OCI-LY1 (cell line): ENCODE measurements around the gene MYO3B.
"Not testable (repeated sequence)": the region's sequence is repeated elsewhere in the genome, so short reads cannot be mapped to it uniquely, and the experiment has no call there.

ENCODE experiments used
- H2AFZ ChIP-seq: fragments of 200-600 bp; sonication (generic), shearing (Covaris generic); 2 replicates; pipeline ENCODE4 v1.6.0; 2014; ENCODE audit warnings: antibody characterized with exemption, mild to moderate bottlenecking, low read length
- H3F3A ChIP-seq: fragments of 200-600 bp; sonication (generic), shearing (Covaris generic); 2 replicates; pipeline ENCODE4 v1.6.0; 2014; ENCODE audit warnings: mild to moderate bottlenecking, antibody characterized with exemption, low read length, moderate library complexity; ENCODE audit not compliant: insufficient read depth
- H3K27ac ChIP-seq: fragments of 200-600 bp; sonication (generic); 2 replicates; pipeline ENCODE4 v1.5.1; 2014; ENCODE audit warnings: low read length, mixed run types, mild to moderate bottlenecking, low read depth; ENCODE audit not compliant: poor library complexity, severe bottlenecking
- H3K27me3 ChIP-seq: fragments of 200-600 bp; sonication (generic); 2 replicates; pipeline ENCODE4 v1.6.0; 2014; ENCODE audit warnings: antibody characterized with exemption, mild to moderate bottlenecking, low read length, moderate library complexity; ENCODE audit not compliant: insufficient read depth
- H3K36me3 ChIP-seq: fragments of 200-600 bp; sonication (generic); 2 replicates; pipeline ENCODE4 v1.6.1; 2014; ENCODE audit warnings: mild to moderate bottlenecking, antibody characterized with exemption, low read length, moderate library complexity, mixed read lengths; ENCODE audit not compliant: insufficient read depth
- H3K4me1 ChIP-seq: fragments of 200-600 bp; sonication (generic); 2 replicates; pipeline ENCODE4 v1.5.1; 2014; ENCODE audit warnings: mild to moderate bottlenecking, low read length, moderate library complexity; ENCODE audit not compliant: insufficient read depth, severe bottlenecking
- H3K4me2 ChIP-seq: fragments of 200-600 bp; sonication (generic), shearing (Covaris generic); 2 replicates; pipeline ENCODE4 v1.6.1; 2014; ENCODE audit warnings: low read length
- H3K4me3 ChIP-seq: fragments of 200-600 bp; sonication (generic); 2 replicates; pipeline ENCODE4 v1.5.1; 2014; ENCODE audit warnings: low read length, low read depth, mild to moderate bottlenecking, mixed read lengths; ENCODE audit not compliant: poor library complexity, severe bottlenecking
- H3K79me2 ChIP-seq: fragments of 200-600 bp; shearing (Covaris generic); 2 replicates; pipeline ENCODE4 v1.6.1; 2016; ENCODE audit warnings: mixed run types, low read length, mixed read lengths; ENCODE audit not compliant: insufficient read depth
- H3K9ac ChIP-seq: fragments of 200-600 bp; sonication (generic), shearing (Covaris generic); 2 replicates; pipeline ENCODE4 v1.6.1; 2014; ENCODE audit warnings: mild to moderate bottlenecking, low read length, mixed read lengths
- H3K9me2 ChIP-seq: fragments of 200-600 bp; sonication (generic), shearing (Covaris generic); 2 replicates; pipeline ENCODE4 v1.6.1; 2014; ENCODE audit warnings: low read depth, mild to moderate bottlenecking, low read length, mixed read lengths
- H3K9me3 ChIP-seq: fragments of 200-600 bp; shearing (Covaris generic); 2 replicates; pipeline ENCODE4 v1.6.1; 2014; ENCODE audit warnings: low read length, mixed read lengths
- H4K20me1 ChIP-seq: fragments of 200-600 bp; sonication (generic), shearing (Covaris generic); 2 replicates; pipeline ENCODE4 v1.6.0; 2016; ENCODE audit warnings: mild to moderate bottlenecking, low read length; ENCODE audit not compliant: insufficient read depth
- CTCF ChIP-seq: fragments of 200-600 bp; sonication (generic), shearing (Covaris generic); IDR thresholded peaks from 2 replicates; pipeline ENCODE4 v1.5.1; 2017; ENCODE audit warnings: mild to moderate bottlenecking, antibody characterized with exemption, low read length, moderate library complexity, mixed read lengths
- EZH2 ChIP-seq: fragments of 200-600 bp; sonication (generic), shearing (Covaris generic); IDR thresholded peaks from 2 replicates; pipeline ENCODE4 v1.8.0; 2017; ENCODE audit warnings: borderline replicate concordance, mixed run types, mild to moderate bottlenecking, antibody characterized with exemption, low read length, moderate library complexity, mixed read lengths

The MYO3B gene

DNA sequence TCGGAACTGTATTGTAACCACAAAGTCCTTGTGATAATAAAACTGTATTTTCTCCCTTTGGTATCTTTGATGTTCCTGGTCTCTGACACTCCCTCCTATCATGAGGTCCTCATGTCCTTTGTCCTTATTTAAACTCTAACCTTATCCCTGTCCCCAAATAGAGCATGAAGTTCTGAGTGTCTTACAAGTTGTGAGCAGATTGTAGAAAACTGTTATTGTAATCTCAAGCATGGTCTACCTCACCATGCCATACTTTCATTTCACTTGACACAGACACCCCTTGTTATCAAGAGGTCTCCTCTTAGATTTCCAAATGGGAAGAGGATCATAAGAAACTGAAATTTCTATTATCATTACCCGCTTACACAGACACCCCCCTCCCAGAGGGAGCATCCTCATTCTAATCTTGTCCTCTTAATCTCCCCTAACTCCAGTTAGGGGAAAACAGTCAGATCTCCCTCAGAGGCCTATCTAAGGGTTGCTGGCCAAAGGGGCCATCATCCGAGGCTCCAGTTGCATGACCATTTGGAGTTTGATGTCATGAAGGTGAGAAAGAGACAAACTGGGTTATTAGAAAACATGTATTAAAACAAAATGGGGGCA lies 29.0 kb downstream of the MYO3B start:
- TF ChIP-seq EZH2 (no peak), CTCF (no peak)
- Histone ChIP-seq H3K79me2 (no peaks in the 10 kb centered on the region), H3K9me3 (no peaks in the 10 kb centered on the region), H4K20me1 (no peaks in the 10 kb centered on the region), H3K4me1 (no peaks in the 10 kb centered on the region), H3K27me3 (no peaks in the 10 kb centered on the region), H3K27ac (no peak overlapping the region), H2AFZ (no peak overlapping the region), H3K9me2 (no peaks in the 10 kb centered on the region), H3K4me3 (no peak overlapping the region), H3K36me3 (no peaks in the 10 kb centered on the region), H3K4me2 (no peak overlapping the region), H3F3A (no peaks in the 10 kb centered on the region), H3K9ac (no peak overlapping the region)

DNA sequence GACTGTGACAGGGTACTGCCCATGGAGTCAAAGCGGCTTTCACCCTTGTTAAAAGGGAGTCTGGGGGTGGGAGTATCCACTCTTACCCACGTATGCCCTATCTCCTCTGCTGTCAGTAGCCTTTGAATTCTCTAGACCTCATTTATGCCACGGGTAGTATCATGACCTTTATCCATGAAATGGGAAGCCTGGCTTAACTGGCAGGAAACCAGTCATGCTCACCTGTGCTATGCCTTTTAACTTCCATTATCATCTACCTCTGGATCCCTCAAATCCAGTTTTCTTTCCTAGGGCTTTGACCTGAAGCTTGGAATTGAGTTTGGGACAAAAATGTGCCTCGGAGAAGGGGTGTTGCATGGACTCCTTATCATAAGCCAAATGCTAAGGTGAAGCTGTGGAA lies 30.0 kb downstream of the MYO3B start:
- no peak overlapping the region for H3K4me3 ChIP-seq
- no peaks in the 10 kb centered on the region for H3K9me3 ChIP-seq
- peaks cover 8% of the 10 kb centered on the region for H3K4me1 ChIP-seq
- TF ChIP-seq EZH2, result no peak
- H3K9me2 ChIP-seq, result no peaks in the 10 kb centered on the region
- no peaks in the 10 kb centered on the region for H3K79me2 ChIP-seq
- H3K27me3 ChIP-seq, result no peaks in the 10 kb centered on the region
- no peak overlapping the region for H3K4me2 ChIP-seq
- no peaks in the 10 kb centered on the region for H3K36me3 ChIP-seq
- H3K9ac ChIP-seq, result no peak overlapping the region
- H2AFZ ChIP-seq, result no peak overlapping the region
- no peak overlapping the region for H3K27ac ChIP-seq
- H3F3A ChIP-seq, result no peaks in the 10 kb centered on the region
- no peaks in the 10 kb centered on the region for H4K20me1 ChIP-seq

DNA sequence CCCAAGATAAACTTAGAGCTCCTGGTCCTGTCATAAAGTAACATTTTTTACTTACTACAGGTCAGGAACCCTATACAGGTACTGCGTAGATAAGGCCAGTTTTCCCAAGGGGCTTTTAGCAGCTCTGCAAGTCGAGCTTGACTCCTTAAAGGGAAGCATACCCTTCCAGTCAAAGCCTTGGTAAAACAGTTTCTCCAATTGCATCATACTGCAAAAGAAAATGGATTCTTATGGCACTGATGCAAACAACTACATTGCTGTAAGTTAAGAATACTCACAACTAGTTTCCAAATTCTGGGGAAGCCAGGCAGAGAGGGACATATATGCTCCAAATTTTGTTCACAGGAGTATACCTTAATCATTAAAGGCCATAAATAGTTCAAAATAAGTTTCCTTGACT lies 31.0 kb downstream of the MYO3B start:
- Histone ChIP-seq H3K79me2 (no peaks in the 10 kb centered on the region), H3K9me3 (no peaks in the 10 kb centered on the region), H3K4me2 (no peak overlapping the region), H3K9me2 (no peaks in the 10 kb centered on the region), H2AFZ (no peak overlapping the region), H3K27me3 (no peaks in the 10 kb centered on the region), H3F3A (no peaks in the 10 kb centered on the region), H3K27ac (no peak overlapping the region), H3K9ac (no peak overlapping the region), H3K4me1 (peaks cover 18% of the 10 kb centered on the region), H4K20me1 (no peaks in the 10 kb centered on the region), H3K4me3 (no peak overlapping the region), H3K36me3 (no peaks in the 10 kb centered on the region)
- TF ChIP-seq CTCF, result no peak
- no peak for TF ChIP-seq EZH2

DNA sequence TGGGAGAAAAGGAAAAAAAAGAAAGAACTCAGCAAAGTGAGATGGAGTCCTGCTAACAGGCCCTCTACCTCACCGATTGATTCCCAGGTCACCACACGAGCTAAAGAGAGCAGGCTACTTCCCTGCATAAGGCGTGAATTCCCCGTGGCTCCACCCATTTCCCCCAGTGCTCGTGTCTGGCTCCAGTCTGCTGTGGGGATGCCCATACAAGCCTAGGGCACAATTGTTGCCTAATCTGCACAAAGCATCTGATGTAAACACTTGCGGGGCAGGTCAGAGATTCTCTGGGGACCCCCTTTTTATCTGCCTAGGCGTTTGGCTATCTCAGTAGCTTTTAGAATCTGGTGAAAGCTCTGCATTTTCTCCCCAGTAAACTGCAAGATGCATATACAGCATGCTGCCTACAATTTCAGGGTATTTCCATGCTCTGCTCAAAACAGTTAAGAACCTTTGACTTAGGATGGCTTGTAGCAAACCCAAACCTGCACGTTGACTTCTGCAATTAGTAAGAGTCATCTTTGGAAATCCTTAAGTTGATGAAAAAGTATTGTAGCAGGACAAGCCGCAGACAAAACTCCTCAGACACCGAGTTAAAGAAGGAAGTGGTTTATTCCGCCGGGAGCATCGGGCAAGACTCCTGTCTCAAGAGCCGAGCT lies 34.8 kb downstream of the MYO3B start:
- H3K9me2 ChIP-seq, result no peaks in the 10 kb centered on the region
- no peaks in the 10 kb centered on the region for H3K79me2 ChIP-seq
- no peaks in the 10 kb centered on the region for H4K20me1 ChIP-seq
- no peak overlapping the region; the same call in 1 of the 2 replicates for H3K9ac ChIP-seq
- H3K27ac ChIP-seq, result peak overlapping the region; percentile 43
- no peaks in the 10 kb centered on the region for H3K9me3 ChIP-seq
- no peak overlapping the region for H2AFZ ChIP-seq
- H3K27me3 ChIP-seq, result no peaks in the 10 kb centered on the region
- peak overlapping the region; percentile 44; the same call in 1 of the 2 replicates for H3K4me2 ChIP-seq
- no peaks in the 10 kb centered on the region for H3F3A ChIP-seq
- TF ChIP-seq EZH2 (no peak), CTCF (no peak)
- peaks cover 36% of the 10 kb centered on the region for H3K4me1 ChIP-seq
- peak overlapping the region; percentile 33 for H3K4me3 ChIP-seq
- H3K36me3 ChIP-seq, result 0 out of 2 replicates have a peak, but pooled peaks cover 2% of the 10 kb centered on the region

- H2AFZ ChIP-seq, H4K20me1 ChIP-seq, H3K9me2 ChIP-seq, H3F3A ChIP-seq, H3K79me2 ChIP-seq, H3K27me3 ChIP-seq, H3K36me3 ChIP-seq, H3K9ac ChIP-seq, H3K9me3 ChIP-seq: not testable (repeated sequence)
- peak overlapping the region; percentile 44; the same call in 1 of the 2 replicates for H3K4me2 ChIP-seq
- peaks cover 41% of the 10 kb centered on the region for H3K4me1 ChIP-seq
- peak overlapping the region; percentile 33 for H3K4me3 ChIP-seq
- peak overlapping the region; percentile 43 for H3K27ac ChIP-seq
These were observed 35.3 kb downstream of the MYO3B start for GRCh38 chr2:170213281-170213625.
